SU-DHL-6 (cell line): ENCODE measurements around the gene KICS2.

Source experiments
- EZH2phosphoT487 ChIP-seq: fragments of 200-600 bp; sonication (generic), shearing (Covaris generic); conservative IDR thresholded peaks from 2 replicates; pipeline ENCODE4 v1.6.1; 2018; ENCODE audit warnings: mild to moderate bottlenecking, antibody characterized with exemption, low read length, moderate library complexity, mixed read lengths
- TF ChIP-seq, protein P1 (sequence below): fragments of 200-600 bp; sonication (generic); IDR thresholded peaks from one replicate; pipeline ENCODE4 v1.5.1; 2017; ENCODE audit warnings: antibody characterized with exemption, mild to moderate bottlenecking, low read length, moderate library complexity; ENCODE audit not compliant: insufficient read depth, poor library complexity, severe bottlenecking

DNA sequence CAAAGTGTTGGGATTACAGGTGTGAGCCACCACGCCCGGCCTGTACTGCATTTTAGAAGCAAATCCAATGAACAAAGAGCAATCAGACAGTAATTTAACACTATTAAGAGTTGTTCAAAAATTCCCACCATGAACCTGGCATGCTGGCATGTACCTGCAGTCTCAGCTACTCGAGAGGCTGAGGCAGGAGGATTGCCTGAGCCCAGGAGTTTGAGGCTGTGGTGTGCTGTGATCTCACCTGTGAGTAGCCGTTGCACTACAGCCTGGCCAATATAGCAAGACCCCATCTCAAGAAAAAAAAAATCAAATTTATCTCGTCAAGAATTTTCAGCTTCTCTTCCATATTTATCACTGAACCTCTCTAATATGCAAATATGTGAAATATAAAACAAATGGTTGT lies 39.7 kb upstream of the KICS2 start:
- TF ChIP-seq, protein P1, sequence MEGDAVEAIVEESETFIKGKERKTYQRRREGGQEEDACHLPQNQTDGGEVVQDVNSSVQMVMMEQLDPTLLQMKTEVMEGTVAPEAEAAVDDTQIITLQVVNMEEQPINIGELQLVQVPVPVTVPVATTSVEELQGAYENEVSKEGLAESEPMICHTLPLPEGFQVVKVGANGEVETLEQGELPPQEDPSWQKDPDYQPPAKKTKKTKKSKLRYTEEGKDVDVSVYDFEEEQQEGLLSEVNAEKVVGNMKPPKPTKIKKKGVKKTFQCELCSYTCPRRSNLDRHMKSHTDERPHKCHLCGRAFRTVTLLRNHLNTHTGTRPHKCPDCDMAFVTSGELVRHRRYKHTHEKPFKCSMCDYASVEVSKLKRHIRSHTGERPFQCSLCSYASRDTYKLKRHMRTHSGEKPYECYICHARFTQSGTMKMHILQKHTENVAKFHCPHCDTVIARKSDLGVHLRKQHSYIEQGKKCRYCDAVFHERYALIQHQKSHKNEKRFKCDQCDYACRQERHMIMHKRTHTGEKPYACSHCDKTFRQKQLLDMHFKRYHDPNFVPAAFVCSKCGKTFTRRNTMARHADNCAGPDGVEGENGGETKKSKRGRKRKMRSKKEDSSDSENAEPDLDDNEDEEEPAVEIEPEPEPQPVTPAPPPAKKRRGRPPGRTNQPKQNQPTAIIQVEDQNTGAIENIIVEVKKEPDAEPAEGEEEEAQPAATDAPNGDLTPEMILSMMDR = no peak
- no peak for TF ChIP-seq EZH2phosphoT487
